Measurements from ENCODE around the gene WDR3. TPM values are rescaled to one million over a fixed set of nuclear protein-coding genes. Genes with fewer than 3 reads are reported as not detected.

Gene WDR3
- total RNA-seq, 2 experiments from 2014 or later: 23.7 to 28.0 TPM

DNA sequence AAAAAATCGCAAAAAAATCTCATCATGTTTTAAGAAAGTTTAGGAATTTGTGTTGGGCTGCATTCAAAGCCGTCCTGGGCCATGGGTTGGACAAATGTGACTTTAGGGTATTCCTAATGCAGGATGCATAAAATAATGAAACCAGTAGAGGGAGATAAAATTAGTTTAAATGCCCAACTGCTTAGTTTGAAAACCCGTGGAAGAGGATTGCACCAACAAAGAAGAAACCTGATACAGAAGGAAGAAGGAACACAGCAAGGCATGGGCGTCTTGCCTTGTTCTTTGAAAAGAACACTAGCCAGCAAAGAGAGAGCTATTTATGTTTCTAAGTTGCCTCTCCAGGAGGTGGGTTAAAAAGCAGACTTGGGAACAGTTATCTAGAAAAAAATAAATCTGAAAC lies 37.9 kb downstream of the WDR3 start:
- POLR2A ChIA-PET: no interaction called here
- H3K36me3 Mint-ChIP-seq (ENCODE audit: low read depth): no peaks in the 10 kb centered on the region
- H3K27ac Mint-ChIP-seq: no peak overlapping the region
- no peaks in the 10 kb centered on the region for H3K4me1 Mint-ChIP-seq
- no peaks in the 10 kb centered on the region for H3K27me3 Mint-ChIP-seq
- no peak for DNase-seq
- H3K9me3 Mint-ChIP-seq: no peaks in the 10 kb centered on the region
- no peak overlapping the region for H3K4me3 Mint-ChIP-seq
- CTCF ChIA-PET: interaction anchor here (1.3 kb wide), 1 partner anchor 17 kb away, joined by 3 read pairs; no protein-coding TSS in a partner anchor

DNA sequence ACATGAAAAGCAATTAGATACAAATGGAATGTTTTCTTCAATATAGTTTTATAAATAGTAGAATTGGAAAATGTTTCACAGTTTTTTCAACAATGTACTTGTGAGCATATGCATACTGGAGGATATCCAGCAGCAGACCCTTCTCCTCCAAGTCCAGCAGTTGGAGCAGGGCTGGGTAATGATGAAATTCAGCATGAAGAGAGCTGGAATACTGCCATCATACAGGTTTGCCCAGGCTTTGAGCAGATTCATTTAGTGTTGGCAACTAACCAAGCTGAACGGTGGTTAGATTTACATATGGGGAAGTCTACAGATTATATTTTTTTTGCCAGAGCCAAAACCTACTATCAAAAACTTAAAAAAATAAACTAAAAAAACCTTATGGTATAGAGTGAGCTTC lies 38.3 kb downstream of the WDR3 start:
- H3K27ac Mint-ChIP-seq: no peak overlapping the region
- POLR2A ChIA-PET: no interaction called here
- CTCF ChIA-PET: interaction anchor here (1.3 kb wide), 1 partner anchor 17 kb away, joined by 3 read pairs; no protein-coding TSS in a partner anchor
- H3K4me1 Mint-ChIP-seq: no peaks in the 10 kb centered on the region
- no peak overlapping the region for H3K4me3 Mint-ChIP-seq
- H3K27me3 Mint-ChIP-seq: no peaks in the 10 kb centered on the region
- no peak for DNase-seq
- H3K36me3 Mint-ChIP-seq (ENCODE audit: low read depth): no peaks in the 10 kb centered on the region
- no peaks in the 10 kb centered on the region for H3K9me3 Mint-ChIP-seq

DNA sequence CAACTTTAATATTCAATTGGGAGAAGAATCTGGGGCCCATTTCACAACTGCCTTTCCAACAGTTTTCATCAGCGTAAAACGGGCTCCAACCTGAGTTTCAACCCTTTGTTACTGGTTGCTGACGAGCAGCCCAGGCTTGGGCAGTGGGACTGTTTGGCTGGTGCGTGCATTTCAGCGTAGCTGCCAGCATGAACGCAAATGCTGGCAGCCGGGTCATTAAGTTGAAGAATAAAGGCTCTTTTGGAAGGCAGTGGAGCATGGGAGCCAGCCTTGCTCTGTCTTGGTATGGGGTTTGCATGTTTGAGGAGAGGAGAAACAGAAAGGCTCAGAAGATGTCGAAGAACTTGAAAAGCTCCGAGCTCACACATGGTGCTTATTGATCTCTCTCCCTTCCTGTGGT lies 40.7 kb downstream of the WDR3 start:
- no peak overlapping the region for H3K27ac Mint-ChIP-seq
- H3K4me3 Mint-ChIP-seq: no peak overlapping the region
- DNase-seq: no peak
- no peaks in the 10 kb centered on the region for H3K36me3 Mint-ChIP-seq (ENCODE audit: low read depth)
- ChIA-PET POLR2A (no interaction called here), CTCF (no interaction called here)
- H3K4me1 Mint-ChIP-seq: no peaks in the 10 kb centered on the region
- H3K9me3 Mint-ChIP-seq: no peaks in the 10 kb centered on the region
- peaks cover 4% of the 10 kb centered on the region for H3K27me3 Mint-ChIP-seq

DNA sequence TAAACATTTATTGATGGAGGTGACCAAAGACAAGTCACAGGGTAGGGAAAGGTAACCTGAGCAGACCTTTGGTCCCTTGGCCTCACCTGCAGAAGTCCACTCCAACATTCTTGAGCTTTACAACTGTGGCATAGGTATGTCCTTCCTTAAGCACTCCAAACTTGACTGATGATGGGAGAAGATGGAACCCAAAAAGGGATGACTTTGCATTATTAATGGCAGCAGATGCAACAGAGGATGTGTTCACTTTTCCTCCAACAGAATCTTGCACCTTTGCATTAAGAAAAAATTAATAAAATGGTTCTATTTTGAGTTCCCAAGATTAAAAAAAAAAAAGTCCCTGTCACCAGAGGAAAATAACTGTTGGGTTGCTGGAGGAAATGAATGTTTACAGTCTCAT lies 42.2 kb downstream of the WDR3 start:
- Mint-ChIP-seq H3K27ac (no peak overlapping the region), H3K36me3 (ENCODE audit: low read depth) (no peaks in the 10 kb centered on the region), H3K27me3 (peaks cover 4% of the 10 kb centered on the region), H3K4me3 (no peak overlapping the region), H3K4me1 (no peaks in the 10 kb centered on the region), H3K9me3 (no peaks in the 10 kb centered on the region)
- no peak for DNase-seq
- CTCF ChIA-PET: no interaction called here
- POLR2A ChIA-PET: no interaction called here

DNA sequence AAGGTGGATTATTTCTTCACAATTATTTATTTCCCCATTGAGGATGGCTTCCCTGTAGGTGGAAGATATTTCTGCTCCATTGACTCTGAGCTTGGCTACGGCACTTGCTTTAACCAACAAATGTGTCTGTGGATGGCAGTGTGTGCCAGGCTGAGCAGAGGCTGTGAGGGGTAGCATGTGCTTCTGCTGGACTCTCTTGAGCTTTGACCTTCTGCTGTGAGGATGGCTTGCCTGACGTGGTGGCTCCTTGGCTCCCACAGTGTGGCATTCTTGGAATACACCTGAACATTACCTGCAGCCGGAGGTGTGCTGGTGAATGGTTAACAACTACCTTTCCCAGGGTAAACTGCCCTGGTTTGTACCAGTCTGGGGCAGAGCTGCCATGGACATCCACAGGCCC lies 46.8 kb downstream of the WDR3 start:
- Mint-ChIP-seq H3K4me1 (no peaks in the 10 kb centered on the region), H3K4me3 (no peak overlapping the region), H3K36me3 (ENCODE audit: low read depth) (no peaks in the 10 kb centered on the region), H3K27me3 (peaks cover 4% of the 10 kb centered on the region), H3K9me3 (no peaks in the 10 kb centered on the region), H3K27ac (no peak overlapping the region)
- ChIA-PET POLR2A (interaction anchor here (0.6 kb wide), 1 partner anchor 44 kb away, joined by 3 read pairs; no protein-coding TSS in a partner anchor), CTCF (no interaction called here)
- DNase-seq: no peak

DNA sequence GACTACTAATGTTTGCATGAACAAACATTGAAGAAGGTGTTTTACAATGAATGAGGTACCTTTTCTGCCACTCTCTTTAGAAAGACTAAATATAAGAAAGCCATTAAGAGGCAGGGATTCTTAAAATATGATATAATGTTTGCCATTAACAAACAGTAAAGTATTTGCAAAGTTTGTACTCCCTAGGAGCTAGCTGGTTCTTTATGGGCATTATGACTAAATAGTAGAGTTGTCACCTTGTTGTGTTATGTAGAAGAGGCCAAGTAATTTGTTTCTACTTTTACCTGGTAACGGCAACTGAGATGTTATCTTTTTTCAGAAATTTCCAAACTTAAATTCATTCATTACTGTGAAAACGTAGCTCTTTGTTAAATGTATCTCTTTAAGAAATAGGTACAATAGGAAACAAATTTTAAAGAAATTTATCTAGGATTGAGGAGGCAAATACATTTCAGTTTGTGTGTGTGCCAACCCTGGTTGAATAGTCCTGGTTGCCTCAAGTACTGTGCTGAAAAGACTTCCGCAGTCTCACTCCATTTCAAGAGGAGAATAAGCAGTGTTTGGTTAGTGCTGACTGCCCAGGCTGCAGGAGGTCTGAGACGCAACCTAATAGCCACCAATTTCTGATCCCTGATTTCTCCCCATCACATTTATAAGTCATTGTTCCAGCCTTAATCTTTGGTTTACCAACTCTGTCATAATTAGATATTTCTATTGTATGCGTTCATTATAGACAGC lies 52.1 kb downstream of the WDR3 start:
- peaks cover 5% of the 10 kb centered on the region for H3K27me3 Mint-ChIP-seq
- no peaks in the 10 kb centered on the region for H3K4me1 Mint-ChIP-seq
- H3K27ac Mint-ChIP-seq: no peak overlapping the region
- no peak for DNase-seq
- H3K36me3 Mint-ChIP-seq (ENCODE audit: low read depth): no peaks in the 10 kb centered on the region
- no peak overlapping the region for H3K4me3 Mint-ChIP-seq
- no peaks in the 10 kb centered on the region for H3K9me3 Mint-ChIP-seq
- CTCF ChIA-PET: no interaction called here
- POLR2A ChIA-PET: no interaction called here

DNA sequence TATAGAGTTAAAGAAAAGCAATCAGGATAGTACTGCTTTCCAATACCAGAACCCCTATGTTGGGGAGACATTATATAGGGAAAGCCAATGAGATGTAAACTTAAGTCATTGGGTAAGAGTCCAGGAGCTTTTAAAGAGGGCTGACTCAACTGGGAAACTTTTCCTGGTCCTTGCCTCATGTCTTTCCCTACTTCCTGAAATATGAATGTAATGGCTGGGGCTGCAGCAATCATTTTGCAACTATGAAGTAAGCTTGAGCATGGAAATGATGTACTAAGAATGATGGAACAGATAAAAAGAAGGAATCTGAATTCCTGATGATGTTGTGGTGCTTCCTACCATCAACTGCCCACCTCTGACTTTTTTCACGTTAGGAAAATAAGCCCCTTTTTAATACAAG lies 55.7 kb downstream of the WDR3 start:
- Mint-ChIP-seq H3K27ac (no peak overlapping the region), H3K4me3 (no peak overlapping the region), H3K36me3 (ENCODE audit: low read depth) (no peaks in the 10 kb centered on the region), H3K9me3 (no peaks in the 10 kb centered on the region), H3K27me3 (peaks cover 7% of the 10 kb centered on the region), H3K4me1 (no peaks in the 10 kb centered on the region)
- no peak for DNase-seq
- CTCF ChIA-PET: no interaction called here
- POLR2A ChIA-PET: no interaction called here

DNA sequence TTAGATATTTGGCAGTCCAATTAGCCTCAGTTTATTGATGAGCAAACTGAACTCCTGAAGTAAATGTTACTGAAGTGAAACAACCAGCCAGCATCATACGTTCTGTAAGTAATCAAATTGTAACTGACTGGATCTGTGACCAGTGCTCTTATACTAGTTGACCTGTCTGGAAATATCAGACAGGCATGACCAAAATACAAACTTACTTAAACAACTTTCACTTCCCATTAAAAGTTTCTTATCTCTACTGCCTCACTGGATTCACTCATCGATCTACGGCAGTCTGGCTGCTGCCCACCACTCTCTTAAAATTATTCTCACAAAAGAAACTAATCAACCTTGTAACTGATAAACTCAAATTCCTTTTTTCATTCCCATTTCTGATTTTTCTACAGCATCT lies 56.4 kb downstream of the WDR3 start:
- Mint-ChIP-seq H3K4me1 (no peaks in the 10 kb centered on the region), H3K27ac (no peak overlapping the region), H3K9me3 (no peaks in the 10 kb centered on the region), H3K4me3 (no peak overlapping the region), H3K36me3 (ENCODE audit: low read depth) (no peaks in the 10 kb centered on the region), H3K27me3 (peaks cover 7% of the 10 kb centered on the region)
- POLR2A ChIA-PET: no interaction called here
- CTCF ChIA-PET: no interaction called here
- no peak for DNase-seq

DNA sequence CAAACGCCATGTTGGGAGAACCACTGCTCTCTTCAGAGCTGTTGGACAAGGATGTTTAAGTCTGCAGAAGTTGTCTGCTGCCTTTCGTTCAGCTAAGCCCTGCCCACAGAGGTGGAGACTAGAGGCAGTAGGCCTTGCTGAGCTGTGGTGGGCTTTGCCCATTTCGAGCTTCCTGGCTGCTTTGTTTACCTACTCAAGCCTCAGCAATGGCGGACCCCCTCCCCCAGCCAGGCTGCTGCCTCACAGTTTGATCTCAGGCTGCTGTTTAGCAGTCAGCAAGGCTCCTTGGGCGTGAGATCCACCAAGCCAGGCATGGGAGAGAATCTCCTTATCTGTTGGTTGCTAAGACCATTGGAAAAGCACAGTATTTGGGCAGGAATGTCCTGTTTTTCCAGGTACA lies 74.8 kb downstream of the WDR3 start:
- Mint-ChIP-seq H3K4me1 (no peaks in the 10 kb centered on the region), H3K27ac (no peak overlapping the region), H3K4me3 (no peak overlapping the region), H3K9me3 (no peaks in the 10 kb centered on the region), H3K27me3 (peaks cover 10% of the 10 kb centered on the region), H3K36me3 (ENCODE audit: low read depth) (no peaks in the 10 kb centered on the region)
- CTCF ChIA-PET: no interaction called here
- no peak for DNase-seq
- POLR2A ChIA-PET: no interaction called here

DNA sequence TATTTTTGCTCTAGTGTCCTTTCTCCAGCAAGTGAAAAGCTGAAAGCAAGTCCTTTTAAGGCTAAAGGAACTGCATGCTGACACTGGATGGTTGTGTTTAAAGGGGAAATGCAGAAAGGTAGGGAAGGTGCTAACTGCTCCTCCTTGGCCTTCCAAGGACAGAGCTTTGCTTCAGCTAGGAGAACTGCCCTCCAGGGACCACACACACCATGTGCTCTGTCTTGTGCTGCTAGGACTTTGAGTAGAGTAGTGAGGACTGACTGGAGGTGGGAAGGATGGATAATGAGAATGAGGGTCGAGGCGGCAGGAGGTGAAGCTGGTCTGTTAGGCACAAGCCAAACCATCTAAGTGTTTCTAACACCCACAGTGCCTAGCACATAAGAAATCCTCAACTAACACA lies 77.9 kb downstream of the WDR3 start:
- Mint-ChIP-seq H3K4me3 (no peak overlapping the region), H3K36me3 (ENCODE audit: low read depth) (no peaks in the 10 kb centered on the region), H3K27ac (no peak overlapping the region), H3K27me3 (peaks cover 2% of the 10 kb centered on the region), H3K4me1 (no peaks in the 10 kb centered on the region), H3K9me3 (no peaks in the 10 kb centered on the region)
- POLR2A ChIA-PET: no interaction called here
- no peak for DNase-seq
- CTCF ChIA-PET: no interaction called here

DNA sequence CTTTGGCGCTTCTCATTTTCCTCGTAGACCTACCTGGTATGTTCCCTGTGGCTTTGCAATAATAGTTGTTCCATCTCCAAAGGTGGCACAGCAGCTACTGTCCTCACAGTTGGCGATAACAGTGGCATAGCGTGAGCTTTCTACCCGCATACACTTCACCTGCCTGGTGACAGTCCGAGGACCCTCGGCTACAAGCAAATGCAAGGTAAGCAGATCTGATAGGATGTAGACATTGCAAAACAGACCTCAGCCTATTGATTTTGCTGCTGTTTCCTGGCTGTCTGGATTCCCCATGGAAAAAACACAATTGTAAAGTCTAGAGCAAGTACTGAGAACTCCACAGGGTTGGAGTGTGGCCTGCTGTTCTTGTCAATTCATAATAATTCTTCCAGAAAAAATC lies 78.5 kb downstream of the WDR3 start:
- Mint-ChIP-seq H3K36me3 (ENCODE audit: low read depth) (no peaks in the 10 kb centered on the region), H3K9me3 (no peaks in the 10 kb centered on the region), H3K4me3 (no peak overlapping the region), H3K4me1 (no peaks in the 10 kb centered on the region), H3K27ac (no peak overlapping the region), H3K27me3 (no peaks in the 10 kb centered on the region)
- CTCF ChIA-PET: no interaction called here
- no peak for DNase-seq
- POLR2A ChIA-PET: no interaction called here

DNA sequence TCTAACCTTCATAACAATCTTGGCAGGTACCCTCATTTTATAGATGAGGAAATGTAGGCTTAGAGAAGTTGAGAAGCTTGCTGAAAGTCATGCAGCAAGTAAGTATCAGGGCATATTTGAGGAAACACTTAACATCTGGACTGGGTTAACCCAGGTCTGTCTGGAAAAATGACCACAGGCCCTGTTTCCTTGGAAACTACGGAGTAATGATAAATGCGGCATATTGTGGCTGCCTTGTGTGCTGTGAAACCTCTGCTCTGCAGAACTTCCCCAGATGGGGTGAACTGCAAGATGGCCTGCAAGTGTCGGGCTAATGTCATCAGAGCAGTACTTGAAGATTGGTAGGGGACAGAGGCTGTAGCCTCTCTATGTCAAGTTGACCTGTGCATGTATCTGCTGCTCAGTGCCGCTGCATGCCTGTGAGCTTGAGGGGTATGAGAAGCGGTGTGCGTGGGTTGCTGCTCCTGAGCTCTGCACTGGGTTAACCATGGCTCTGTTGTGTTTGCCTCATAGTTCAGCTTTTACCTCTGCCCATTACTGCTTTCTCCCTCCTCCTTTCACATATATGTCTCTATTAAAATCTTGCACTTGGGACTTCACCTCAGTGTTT lies 83.1 kb downstream of the WDR3 start:
- H3K27me3 Mint-ChIP-seq: peaks cover 8% of the 10 kb centered on the region
- H3K9me3 Mint-ChIP-seq: no peaks in the 10 kb centered on the region
- POLR2A ChIA-PET: no interaction called here
- no peak overlapping the region for H3K27ac Mint-ChIP-seq
- no peak for DNase-seq
- H3K4me3 Mint-ChIP-seq: no peak overlapping the region
- no peaks in the 10 kb centered on the region for H3K4me1 Mint-ChIP-seq
- CTCF ChIA-PET: no interaction called here
- H3K36me3 Mint-ChIP-seq (ENCODE audit: low read depth): no peaks in the 10 kb centered on the region

DNA sequence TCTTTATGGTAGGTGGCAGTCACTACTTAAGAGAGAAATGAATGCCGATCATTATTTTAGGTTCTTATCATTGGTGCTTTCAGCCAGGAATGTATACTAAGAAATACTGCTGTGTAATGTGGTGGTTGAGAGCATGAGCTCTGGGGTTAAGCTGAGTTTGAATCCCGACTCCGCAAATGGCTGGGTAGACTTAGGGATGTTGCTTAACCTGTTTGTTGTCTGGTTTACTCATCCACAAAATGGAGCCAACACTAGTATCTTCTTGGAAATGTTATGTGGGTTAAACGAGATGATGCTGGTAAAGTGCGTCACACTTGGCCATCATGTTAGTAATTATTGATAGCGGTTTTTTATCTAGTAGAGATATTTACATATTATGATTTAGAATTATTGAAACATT lies 83.8 kb downstream of the WDR3 start:
- H3K4me1 Mint-ChIP-seq: no peaks in the 10 kb centered on the region
- no peaks in the 10 kb centered on the region for H3K9me3 Mint-ChIP-seq
- peaks cover 10% of the 10 kb centered on the region for H3K27me3 Mint-ChIP-seq
- no peaks in the 10 kb centered on the region for H3K36me3 Mint-ChIP-seq (ENCODE audit: low read depth)
- ChIA-PET POLR2A (no interaction called here), CTCF (no interaction called here)
- no peak for DNase-seq
- no peak overlapping the region for H3K27ac Mint-ChIP-seq
- H3K4me3 Mint-ChIP-seq: no peak overlapping the region

DNA sequence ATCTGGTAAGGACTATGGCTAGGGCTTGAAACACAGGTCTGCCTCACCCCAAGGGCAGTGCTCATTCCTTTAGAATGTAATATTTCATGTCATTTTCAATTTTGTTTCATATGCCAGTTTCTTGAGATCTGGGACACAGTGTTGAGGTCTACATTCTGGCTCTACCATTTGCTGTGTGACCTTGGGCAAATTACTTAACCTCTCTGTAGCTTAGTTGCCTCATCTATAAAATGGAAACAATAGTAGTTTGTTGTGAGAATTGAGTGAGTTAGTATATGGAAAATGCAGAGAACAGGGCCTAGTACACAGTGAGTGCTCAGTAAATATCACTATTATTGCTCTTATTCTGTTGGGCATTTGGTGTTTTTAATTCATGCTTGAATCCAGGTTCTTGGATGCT lies 84.4 kb downstream of the WDR3 start:
- Mint-ChIP-seq H3K4me1 (no peaks in the 10 kb centered on the region), H3K4me3 (no peak overlapping the region), H3K27me3 (peaks cover 10% of the 10 kb centered on the region), H3K27ac (no peak overlapping the region), H3K9me3 (no peaks in the 10 kb centered on the region), H3K36me3 (ENCODE audit: low read depth) (no peaks in the 10 kb centered on the region)
- CTCF ChIA-PET: no interaction called here
- DNase-seq: no peak
- POLR2A ChIA-PET: no interaction called here

Measured in activated CD4-positive, alpha-beta T cell treated with anti-CD3 and anti-CD28 coated beads, Interleukin-2, amount 10 ng/mL, durations not matched to agents 7 days and 5 days (primary cell).